ENCODE measurements around the gene NAXD. TPM values are rescaled to one million over a fixed set of nuclear protein-coding genes. Genes with fewer than 3 reads are reported as not detected.

Gene NAXD
- total RNA-seq, 2 experiments from 2014 or later = 8.3 to 12.5 TPM

GRCh38 chr13:110647365-110647737 lies 32.0 kb downstream of the NAXD start:
- Histone ChIP-seq H3K27ac (ENCODE audit: low read depth, low read length, poor library complexity, severe bottlenecking) (no peak overlapping the region), H3K4me3 (ENCODE audit: low read depth, low read length, poor library complexity, severe bottlenecking) (no peak overlapping the region), H3K79me2 (ENCODE audit: insufficient read depth, low read depth, low read length) (no peaks in the 10 kb centered on the region), H3K36me3 (ENCODE audit: insufficient read depth, low read length) (peaks cover 12% of the 10 kb centered on the region), H3K9me2 (ENCODE audit: insufficient read depth, low read length) (no peaks in the 10 kb centered on the region), H4K20me1 (ENCODE audit: insufficient read depth, low read length) (no peaks in the 10 kb centered on the region), H2AFZ (ENCODE audit: low read length) (no peak overlapping the region), H3K4me2 (ENCODE audit: low read length) (no peak overlapping the region), H3K4me1 (ENCODE audit: insufficient read depth, low read length, poor library complexity, severe bottlenecking) (peaks cover 11% of the 10 kb centered on the region), H3K9me3 (ENCODE audit: low read length) (no peaks in the 10 kb centered on the region)
- DNase-seq (ENCODE audit: low spot score) = no peak
- ChIA-PET POLR2A (no interaction called here), CTCF (ENCODE audit: unreplicated experiment) (no interaction called here)
- TF ChIP-seq EZH2phosphoT487 (IDR thresholded peaks at IDR 0.05; ENCODE audit: borderline replicate concordance, low read depth, low read length) = no peak
- TF ChIP-seq CTCF (conservative IDR thresholded peaks at IDR 0.05; ENCODE audit: low read length) = no peak
- no TSS peak for BruUV-seq (replicated peaks)
- intact Hi-C loops (cut with micrococcal nuclease; ENCODE audit: unreplicated experiment) = no loop called here

- ChIA-PET CTCF (ENCODE audit: unreplicated experiment) (no interaction called here), POLR2A (interaction anchor here (0.9 kb wide), 1 partner anchor 69 kb away, joined by 3 read pairs; no protein-coding TSS in a partner anchor)
- H3K27ac ChIP-seq (ENCODE audit: low read depth, low read length, poor library complexity, severe bottlenecking) = no peak overlapping the region
- H3K4me1 ChIP-seq (ENCODE audit: insufficient read depth, low read length, poor library complexity, severe bottlenecking) = peaks cover 11% of the 10 kb centered on the region
- H3K9me3 ChIP-seq (ENCODE audit: low read length) = no peaks in the 10 kb centered on the region
- H3K36me3 ChIP-seq (ENCODE audit: insufficient read depth, low read length) = peaks cover 12% of the 10 kb centered on the region
- no peak overlapping the region for H2AFZ ChIP-seq (ENCODE audit: low read length)
- DNase-seq (ENCODE audit: low spot score) = no peak
- no peak overlapping the region for H3K4me2 ChIP-seq (ENCODE audit: low read length)
- no peaks in the 10 kb centered on the region for H4K20me1 ChIP-seq (ENCODE audit: insufficient read depth, low read length)
- BruUV-seq (replicated peaks) = no TSS peak
- no peaks in the 10 kb centered on the region for H3K79me2 ChIP-seq (ENCODE audit: insufficient read depth, low read depth, low read length)
- no peak overlapping the region for H3K4me3 ChIP-seq (ENCODE audit: low read depth, low read length, poor library complexity, severe bottlenecking)
- no peaks in the 10 kb centered on the region for H3K9me2 ChIP-seq (ENCODE audit: insufficient read depth, low read length)
- TF ChIP-seq EZH2phosphoT487 (IDR thresholded peaks at IDR 0.05; ENCODE audit: borderline replicate concordance, low read depth, low read length) = no peak
- no peak for TF ChIP-seq CTCF (conservative IDR thresholded peaks at IDR 0.05; ENCODE audit: low read length)
- intact Hi-C loops (cut with micrococcal nuclease; ENCODE audit: unreplicated experiment) = no loop called here
These were observed 32.9 kb downstream of the NAXD start for GRCh38 chr13:110648146-110648819.

- POLR2A ChIA-PET = interaction anchor here (0.9 kb wide), 1 partner anchor 68 kb away, joined by 3 read pairs; no protein-coding TSS in a partner anchor
- intact Hi-C loops (cut with micrococcal nuclease; ENCODE audit: unreplicated experiment) = no loop called here
- no peak overlapping the region for H3K4me2 ChIP-seq (ENCODE audit: low read length)
- no peak for TF ChIP-seq CTCF (conservative IDR thresholded peaks at IDR 0.05; ENCODE audit: low read length)
- no peak for TF ChIP-seq EZH2phosphoT487 (IDR thresholded peaks at IDR 0.05; ENCODE audit: borderline replicate concordance, low read depth, low read length)
- CTCF ChIA-PET (ENCODE audit: unreplicated experiment) = no interaction called here
- H2AFZ ChIP-seq (ENCODE audit: low read length) = no peak overlapping the region
- no peaks in the 10 kb centered on the region for H3K9me3 ChIP-seq (ENCODE audit: low read length)
- DNase-seq (ENCODE audit: low spot score) = no peak
- peaks cover 11% of the 10 kb centered on the region for H3K4me1 ChIP-seq (ENCODE audit: insufficient read depth, low read length, poor library complexity, severe bottlenecking)
- H3K36me3 ChIP-seq (ENCODE audit: insufficient read depth, low read length) = peaks cover 7% of the 10 kb centered on the region
- no peaks in the 10 kb centered on the region for H4K20me1 ChIP-seq (ENCODE audit: insufficient read depth, low read length)
- BruUV-seq (replicated peaks) = no TSS peak
- no peak overlapping the region for H3K4me3 ChIP-seq (ENCODE audit: low read depth, low read length, poor library complexity, severe bottlenecking)
- H3K9me2 ChIP-seq (ENCODE audit: insufficient read depth, low read length) = no peaks in the 10 kb centered on the region
- H3K27ac ChIP-seq (ENCODE audit: low read depth, low read length, poor library complexity, severe bottlenecking) = no peak overlapping the region
- H3K79me2 ChIP-seq (ENCODE audit: insufficient read depth, low read depth, low read length) = no peaks in the 10 kb centered on the region
These were observed 33.6 kb downstream of the NAXD start for GRCh38 chr13:110648848-110649421.
